Activated T-cell treated with anti-CD3 and anti-CD28 coated beads for 1 hour (primary cell): Measurements from ENCODE around the gene JAKMIP1.

ENCODE experiments used
- DNase-seq: peaks from one replicate; pipeline ENCODE4 v3.0.0-alpha.2; 2020; ENCODE audit warnings: low read depth

Gene JAKMIP1

GRCh38 chr4:6200011-6200921 lies at the start of gene JAKMIP1:
Gene JAKMIP1 (minus strand): TSS chr4:6200549. CDS start chr4:6112850, 87,699 bp downstream.
- peak; percentile 76 for DNase-seq

DNA sequence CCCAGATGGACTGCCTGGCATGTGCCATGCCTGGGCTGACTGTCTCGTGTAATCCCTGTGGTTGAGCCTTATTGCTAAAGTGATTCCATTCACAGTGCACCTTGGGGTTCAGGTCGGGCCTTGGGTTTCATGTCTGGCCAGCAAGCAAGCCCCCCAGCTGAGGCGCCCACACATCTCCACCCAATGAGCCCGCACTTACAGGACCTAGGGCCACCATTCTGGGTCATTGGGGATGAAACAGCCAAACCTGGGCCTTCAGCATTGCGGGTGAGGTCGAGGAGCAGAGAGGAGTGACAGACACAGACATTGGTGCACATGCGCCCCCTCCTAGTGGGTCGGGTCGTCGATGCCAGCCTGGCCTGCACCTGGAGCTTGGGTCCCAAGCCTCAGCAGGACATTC lies 48.0 kb upstream of the JAKMIP1 start:
- no peak for DNase-seq

DNA sequence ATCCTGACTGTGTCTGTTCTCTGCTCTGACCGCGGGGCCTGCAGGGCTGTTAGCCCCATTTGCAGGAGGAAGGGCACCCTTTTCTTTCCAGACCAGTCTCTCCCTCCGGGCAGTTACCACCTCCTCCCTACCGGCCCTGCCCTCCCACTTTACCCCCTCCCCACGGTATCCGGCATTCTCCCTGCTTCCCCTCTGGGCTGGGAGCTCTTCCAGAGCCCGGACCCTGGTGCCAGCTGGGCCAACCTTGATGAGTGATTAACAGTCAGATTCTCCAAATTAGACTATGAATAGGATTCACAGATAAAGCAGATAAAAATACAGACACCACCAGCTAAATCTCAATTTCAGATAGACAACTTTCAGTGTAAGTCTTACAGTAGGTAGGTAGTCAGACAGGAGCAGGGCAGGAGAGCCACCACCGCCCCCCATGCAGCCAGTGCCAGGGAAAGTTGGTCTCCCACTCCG lies 45.9 kb upstream of the JAKMIP1 start:
- no peak for DNase-seq

DNA sequence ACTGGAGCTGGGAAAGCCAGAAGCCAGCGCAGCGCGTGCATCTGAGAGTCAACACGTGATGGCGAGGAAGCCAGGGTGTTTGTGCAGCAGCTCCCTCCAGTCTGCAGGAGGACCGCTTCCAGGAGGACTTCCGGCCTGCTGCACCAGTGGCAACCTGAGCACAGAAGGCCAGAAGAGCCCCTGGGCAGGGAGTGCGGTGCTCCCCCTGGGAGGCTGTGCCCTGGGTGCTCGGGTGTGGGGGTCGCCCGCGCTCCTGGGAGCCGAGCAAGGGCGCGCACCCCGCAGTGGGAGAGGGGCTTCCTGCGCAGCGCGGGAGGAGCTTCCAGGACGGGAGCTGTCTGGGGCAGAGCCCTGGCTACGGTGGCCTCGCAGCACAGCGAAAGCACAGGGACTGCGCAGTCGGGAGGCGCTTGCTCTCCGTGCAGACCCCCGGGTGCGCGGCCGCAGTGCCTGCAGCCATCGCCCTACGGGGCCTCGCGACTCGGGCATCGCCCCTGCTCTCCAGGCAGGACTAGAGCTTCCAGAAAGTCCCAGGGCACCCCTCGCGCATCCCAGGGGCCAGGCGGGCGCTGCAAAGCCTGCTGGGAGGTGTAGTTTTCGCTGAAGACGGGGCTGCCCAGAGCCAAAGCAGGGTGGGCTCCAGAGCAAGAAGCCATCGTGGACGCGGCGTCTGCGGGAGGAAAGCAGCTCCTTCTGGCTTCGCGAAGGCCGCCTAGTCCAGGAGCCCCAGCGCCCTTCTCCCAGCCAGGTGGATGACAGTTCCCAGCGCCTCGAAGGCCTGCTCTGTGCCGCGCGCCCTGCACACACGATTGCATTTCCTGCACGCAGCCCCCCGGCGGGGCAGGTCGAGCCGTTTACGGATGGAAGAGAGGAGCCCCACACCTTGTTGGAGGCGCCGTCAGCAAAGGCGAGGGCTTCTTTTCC lies 45.2 kb upstream of the JAKMIP1 start:
- DNase-seq: no peak

DNA sequence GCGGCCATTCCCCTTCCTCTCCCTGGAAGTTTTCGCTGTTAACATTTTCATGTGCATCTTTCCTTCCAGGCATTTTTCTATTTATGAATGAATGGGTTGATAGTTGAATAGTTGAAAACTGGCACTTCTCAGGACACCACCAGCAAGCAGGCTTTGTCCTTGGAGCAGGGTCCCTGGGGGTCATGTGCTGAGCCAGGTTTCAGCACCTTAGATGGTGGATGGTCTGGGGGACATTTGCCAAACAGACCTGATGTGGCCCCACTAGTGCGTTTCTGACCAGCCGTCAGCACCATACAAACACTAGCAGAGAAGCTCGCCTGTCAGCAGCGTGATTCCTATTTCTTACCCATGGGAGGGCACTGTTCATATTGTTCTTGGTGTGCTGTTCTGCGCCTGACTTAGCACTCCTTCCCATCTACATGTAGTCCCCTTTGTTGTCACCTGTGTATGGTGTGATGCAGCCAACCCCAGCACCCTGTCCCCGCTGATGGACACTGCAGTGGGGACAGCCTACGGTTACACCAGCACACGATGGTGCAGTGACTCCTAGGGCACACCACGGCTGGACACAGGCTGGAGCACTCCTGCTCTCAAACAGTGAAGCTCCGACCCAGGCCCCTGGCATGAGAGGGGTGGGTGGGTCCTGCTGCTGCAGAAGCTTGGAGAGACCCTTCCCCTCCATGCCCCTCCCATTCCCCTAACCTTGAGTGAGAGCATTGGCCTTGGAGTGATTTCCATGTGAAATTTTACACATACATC lies 42.1 kb upstream of the JAKMIP1 start:
- DNase-seq: no peak

- no peak for DNase-seq
These were observed 40.9 kb upstream of the JAKMIP1 start for GRCh38 chr4:6241062-6241845.

DNA sequence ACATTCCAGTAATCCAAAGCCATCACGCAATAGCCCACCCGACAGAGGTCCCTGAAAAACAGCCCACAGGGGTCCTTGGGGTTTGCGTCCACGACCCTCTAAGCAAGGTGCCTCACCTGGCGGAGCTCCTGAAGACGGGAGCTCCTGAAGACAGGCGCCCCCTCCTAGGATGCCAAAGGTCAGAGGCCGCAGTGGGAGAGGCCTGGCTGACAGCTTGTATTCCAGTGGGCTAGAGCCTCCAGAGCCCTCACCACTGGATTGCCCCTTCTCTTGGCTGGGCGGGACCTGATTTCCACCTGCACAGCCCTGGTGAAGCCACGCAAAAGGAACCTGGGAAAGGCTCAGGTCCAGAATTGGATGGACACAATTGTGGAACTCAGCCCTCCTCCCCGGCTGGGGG lies 39.6 kb upstream of the JAKMIP1 start:
- DNase-seq: no peak

DNA sequence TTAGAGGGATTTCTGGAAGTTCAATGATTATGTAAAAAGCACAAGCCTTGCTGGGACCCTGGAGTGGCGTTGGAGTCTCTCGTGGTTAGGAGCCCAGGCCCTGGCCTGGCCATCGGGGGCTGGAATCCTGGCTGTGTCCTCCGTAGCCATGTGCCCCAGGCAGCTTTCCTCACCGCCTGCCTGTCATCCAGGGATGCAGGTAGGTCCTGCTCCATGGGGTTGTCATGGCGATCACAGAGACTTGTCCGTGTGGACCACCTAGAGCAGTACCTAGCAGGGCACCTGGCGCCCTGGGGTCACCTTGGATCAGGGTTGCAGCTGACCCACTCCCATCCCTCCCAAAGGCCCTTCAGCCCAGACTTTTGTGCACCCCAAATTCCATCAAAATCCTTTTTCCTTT lies 39.1 kb upstream of the JAKMIP1 start:
- DNase-seq: no peak

GRCh38 chr4:6236816-6237390 lies 36.6 kb upstream of the JAKMIP1 start:
- no peak for DNase-seq

- no peak for DNase-seq
These were observed 35.7 kb upstream of the JAKMIP1 start for GRCh38 chr4:6235901-6236640.

- no peak for DNase-seq
These were observed 34.7 kb upstream of the JAKMIP1 start for GRCh38 chr4:6235012-6235411.

DNA sequence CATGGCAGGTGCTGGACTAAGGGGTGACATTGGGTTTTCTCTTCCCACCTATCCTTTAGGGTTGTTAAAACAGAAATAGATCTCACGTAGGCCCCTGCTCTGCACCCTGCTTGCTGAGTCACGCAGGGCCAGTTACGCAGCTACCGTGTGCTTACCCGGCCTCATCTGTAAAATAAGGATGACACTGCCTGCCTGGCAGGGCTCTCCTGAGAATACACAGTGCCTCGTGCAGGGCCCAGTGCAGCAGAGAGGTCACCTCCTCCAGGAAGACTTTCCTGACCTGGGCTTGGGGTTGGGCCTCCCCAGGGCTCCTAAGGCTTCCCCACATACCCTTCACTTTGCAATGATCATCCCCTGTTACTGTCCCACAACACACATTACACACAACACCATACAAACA lies 33.6 kb upstream of the JAKMIP1 start:
- DNase-seq: no peak

- no peak for DNase-seq
These were observed 32.8 kb upstream of the JAKMIP1 start for GRCh38 chr4:6232836-6233785.

DNA sequence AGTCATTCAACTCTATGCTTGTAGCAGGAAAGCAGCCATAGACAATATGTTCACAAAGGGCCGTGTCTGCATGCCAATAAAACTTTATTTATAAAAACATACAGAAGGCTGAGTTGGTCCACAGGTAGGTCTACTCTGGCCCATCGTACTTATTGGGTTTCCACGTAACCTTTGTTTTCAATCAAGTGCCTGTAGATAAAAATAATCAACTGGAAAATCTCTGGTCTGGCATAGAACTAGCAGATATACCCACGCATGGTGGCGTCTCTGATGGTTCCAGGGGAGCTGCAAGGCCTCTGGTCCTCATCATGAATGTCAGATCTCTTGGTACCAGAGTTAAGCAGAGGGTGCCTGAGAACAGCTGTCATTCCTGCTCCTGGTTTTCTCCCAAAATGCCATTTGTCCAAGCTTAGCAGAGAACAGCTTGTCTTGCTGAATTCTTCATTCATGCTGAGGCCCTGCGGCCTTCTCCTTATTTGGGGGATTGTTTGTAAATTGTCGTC lies 31.4 kb upstream of the JAKMIP1 start:
- no peak for DNase-seq

DNA sequence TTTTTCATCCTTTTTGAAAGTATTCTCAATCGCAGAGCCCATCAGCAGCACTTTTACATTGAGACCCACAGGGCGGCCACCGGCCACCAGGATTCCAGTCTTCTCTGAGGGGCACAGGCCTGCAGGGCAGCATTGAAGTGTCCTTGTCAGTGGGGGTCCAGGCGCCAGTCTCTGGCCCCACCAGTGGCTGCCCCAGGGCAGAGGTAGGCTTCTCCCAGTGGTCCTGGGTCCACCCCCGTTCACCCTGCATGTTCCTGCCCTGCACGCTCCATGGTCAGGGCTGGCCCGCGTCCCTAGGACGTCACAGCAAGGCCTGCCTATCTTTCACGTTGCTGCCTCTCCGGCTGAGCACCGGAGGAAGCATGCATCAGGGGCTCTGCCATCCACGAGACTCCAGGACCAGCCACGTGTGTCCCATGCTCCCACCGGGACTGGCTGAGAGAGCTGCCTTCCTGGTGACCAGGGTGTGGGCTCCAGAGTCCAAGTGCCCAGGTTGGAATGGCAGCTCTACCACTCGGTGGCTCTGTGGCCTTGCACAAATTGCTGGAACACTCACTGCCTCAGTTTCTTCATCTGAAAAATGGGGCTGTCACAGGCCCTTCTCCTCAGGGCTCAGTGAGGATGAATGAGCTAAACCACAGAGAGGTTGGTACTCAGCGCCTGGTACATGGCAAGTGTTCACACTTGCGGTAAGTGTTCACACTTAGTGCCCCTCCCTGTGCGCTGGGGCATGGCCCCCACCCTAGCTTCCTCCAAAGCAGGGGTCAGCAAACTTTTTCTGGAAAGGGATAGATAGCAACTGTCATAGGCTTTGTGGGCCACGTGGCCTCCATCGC lies 30.7 kb upstream of the JAKMIP1 start:
- DNase-seq: no peak

DNA sequence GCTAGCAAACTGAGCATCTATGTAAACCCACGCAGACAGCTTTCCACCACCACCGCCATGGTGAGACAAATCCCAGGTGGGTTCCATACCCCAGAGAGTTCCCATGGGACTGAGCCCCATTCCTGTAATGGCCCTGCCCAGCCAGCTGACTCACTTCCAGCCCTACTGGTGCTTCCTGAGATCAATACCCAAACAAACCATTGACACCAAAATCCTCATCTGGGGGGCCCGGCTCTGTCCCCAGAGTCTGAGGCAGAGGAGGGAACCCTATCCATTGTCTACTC lies 30.1 kb upstream of the JAKMIP1 start:
- DNase-seq: no peak

- no peak for DNase-seq
These were observed 29.5 kb upstream of the JAKMIP1 start for GRCh38 chr4:6229671-6230501.
